ENCODE data around the gene STAT5A.

The STAT5A gene

DNA sequence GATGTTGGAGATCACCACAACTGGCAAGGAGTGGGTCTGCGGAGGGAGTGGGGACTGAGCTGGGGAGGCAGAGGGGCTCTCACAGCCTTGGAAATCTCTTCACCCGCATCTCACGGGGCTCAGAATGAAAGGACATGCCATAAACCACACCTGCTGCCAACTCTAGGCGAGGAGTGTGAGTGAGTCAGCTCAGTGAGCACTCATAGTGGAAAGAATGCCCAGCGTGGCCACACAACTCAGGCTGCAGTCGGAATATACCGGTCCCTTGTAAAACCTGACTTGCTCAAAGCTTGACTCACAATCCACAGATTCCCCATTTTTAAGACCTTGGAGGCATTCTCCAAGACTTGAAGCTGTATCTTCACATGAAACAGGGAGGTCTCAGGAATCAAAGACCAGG lies 36.7 kb downstream of the STAT5A start:
- Histone ChIP-seq H3K27me3 (ENCODE audit: insufficient read depth, poor library complexity, severe bottlenecking) (no peaks in the 10 kb centered on the region), H3K4me3 (replicated peaks; ENCODE audit: insufficient read depth, low read length) (no peak overlapping the region), H3K27ac (replicated peaks) (no peak overlapping the region)
- no peak for DNase-seq (ENCODE audit: low read depth in 1 of 2, low spot score in 1 of 2)
- TF ChIP-seq, protein P1, sequence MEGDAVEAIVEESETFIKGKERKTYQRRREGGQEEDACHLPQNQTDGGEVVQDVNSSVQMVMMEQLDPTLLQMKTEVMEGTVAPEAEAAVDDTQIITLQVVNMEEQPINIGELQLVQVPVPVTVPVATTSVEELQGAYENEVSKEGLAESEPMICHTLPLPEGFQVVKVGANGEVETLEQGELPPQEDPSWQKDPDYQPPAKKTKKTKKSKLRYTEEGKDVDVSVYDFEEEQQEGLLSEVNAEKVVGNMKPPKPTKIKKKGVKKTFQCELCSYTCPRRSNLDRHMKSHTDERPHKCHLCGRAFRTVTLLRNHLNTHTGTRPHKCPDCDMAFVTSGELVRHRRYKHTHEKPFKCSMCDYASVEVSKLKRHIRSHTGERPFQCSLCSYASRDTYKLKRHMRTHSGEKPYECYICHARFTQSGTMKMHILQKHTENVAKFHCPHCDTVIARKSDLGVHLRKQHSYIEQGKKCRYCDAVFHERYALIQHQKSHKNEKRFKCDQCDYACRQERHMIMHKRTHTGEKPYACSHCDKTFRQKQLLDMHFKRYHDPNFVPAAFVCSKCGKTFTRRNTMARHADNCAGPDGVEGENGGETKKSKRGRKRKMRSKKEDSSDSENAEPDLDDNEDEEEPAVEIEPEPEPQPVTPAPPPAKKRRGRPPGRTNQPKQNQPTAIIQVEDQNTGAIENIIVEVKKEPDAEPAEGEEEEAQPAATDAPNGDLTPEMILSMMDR (IDR thresholded peaks at IDR 0.05; ENCODE audit: insufficient read depth, low read length) = no peak
- no peak for TF ChIP-seq GABPA (IDR thresholded peaks at IDR 0.05; ENCODE audit: low read depth)

DNA sequence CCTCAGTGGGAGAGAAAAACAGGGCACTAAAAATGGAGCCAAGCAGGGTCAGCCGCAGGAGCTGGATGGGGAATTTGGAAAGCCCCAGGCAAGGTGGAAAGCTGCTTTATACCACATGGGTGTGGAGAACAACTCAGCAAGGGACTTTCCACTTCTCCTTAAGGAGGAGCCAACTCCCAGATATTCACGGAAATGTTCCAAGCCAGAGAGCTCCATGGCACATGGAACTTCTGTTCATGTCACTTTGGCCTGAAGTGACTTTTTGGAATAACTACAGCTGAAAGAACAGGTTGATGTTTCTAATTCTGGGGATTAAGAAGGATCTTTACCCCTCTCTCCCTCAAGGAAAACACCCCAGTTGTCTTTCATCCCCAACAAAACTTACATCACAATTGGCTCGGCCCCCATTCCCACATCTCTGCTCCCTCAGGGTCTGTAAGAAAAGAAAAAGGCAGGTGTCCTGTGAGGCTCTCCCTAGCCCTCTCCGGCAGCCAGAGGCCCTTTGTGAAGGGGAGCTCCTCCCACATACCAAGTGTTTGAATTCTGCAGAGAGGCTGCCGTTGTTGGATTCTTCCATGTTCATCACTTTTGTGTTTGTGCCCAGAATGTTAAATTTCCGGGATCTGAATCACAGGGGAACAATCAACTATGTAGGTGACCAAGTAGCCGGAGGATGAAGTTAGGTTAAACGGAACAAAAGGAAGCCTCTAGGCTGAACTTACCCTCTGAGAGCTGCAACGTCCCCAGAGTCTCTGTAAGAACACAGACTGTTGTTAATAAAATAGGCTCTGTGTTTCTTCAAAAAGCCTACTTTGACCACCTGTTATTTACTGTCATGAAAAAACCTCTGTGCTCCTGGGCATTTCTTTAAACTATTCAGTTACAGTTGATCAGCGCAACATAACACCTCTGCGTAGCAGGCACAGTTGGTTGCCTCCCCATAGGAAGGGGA lies 41.0 kb downstream of the STAT5A start:
- H3K4me3 ChIP-seq (replicated peaks; ENCODE audit: insufficient read depth, low read length) = no peak overlapping the region
- no peak for DNase-seq (ENCODE audit: low read depth in 1 of 2, low spot score in 1 of 2)
- TF ChIP-seq POLR2AphosphoS5 (IDR thresholded peaks at IDR 0.05; ENCODE audit: low read depth) = no peak
- TF ChIP-seq REST (IDR thresholded peaks at IDR 0.05; ENCODE audit: insufficient replicate concordance, low read depth) = no peak
- TF ChIP-seq GABPA (IDR thresholded peaks at IDR 0.05; ENCODE audit: low read depth) = no peak
- TF ChIP-seq, protein P1 (IDR thresholded peaks at IDR 0.05; ENCODE audit: insufficient read depth, low read length) = no peak
- TF ChIP-seq SPI1 (IDR thresholded peaks at IDR 0.05; ENCODE audit: borderline replicate concordance, low read depth) = no peak
- no peak overlapping the region for H3K27ac ChIP-seq (replicated peaks)
- H3K27me3 ChIP-seq (ENCODE audit: insufficient read depth, poor library complexity, severe bottlenecking) = no peaks in the 10 kb centered on the region

DNA sequence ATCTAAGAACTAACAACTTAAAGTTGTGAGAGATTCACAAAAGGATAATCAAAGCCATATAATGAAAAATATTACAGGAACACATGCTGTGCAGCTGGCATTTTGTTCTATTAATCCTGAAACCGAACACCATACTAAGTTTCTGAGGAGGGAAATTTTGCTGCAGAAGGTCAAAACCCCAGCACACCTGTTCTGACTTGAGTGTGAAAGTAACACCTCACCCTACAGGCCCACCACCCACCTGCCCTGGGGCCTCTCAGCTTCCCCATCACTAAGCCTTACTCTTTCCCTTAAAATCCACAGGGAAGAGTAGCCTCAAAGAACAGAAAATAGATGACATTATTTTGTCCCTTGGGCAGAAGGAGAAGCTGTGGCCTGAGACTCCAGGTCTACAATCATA lies 44.8 kb downstream of the STAT5A start:
- H3K27me3 ChIP-seq (ENCODE audit: insufficient read depth, poor library complexity, severe bottlenecking) = no peaks in the 10 kb centered on the region
- TF ChIP-seq, protein P1 (IDR thresholded peaks at IDR 0.05; ENCODE audit: insufficient read depth, low read length) = no peak
- TF ChIP-seq POLR2AphosphoS5 (IDR thresholded peaks at IDR 0.05; ENCODE audit: low read depth) (no peak), SPI1 (IDR thresholded peaks at IDR 0.05; ENCODE audit: borderline replicate concordance, low read depth) (no peak), GABPA (IDR thresholded peaks at IDR 0.05; ENCODE audit: low read depth) (no peak)
- no peak for DNase-seq (ENCODE audit: low read depth in 1 of 2, low spot score in 1 of 2)
- no peak overlapping the region for H3K4me3 ChIP-seq (replicated peaks; ENCODE audit: insufficient read depth, low read length)
- H3K27ac ChIP-seq (replicated peaks) = no peak overlapping the region

GRCh38 chr17:42334677-42335076 lies 46.4 kb downstream of the STAT5A start:
- H3K27ac ChIP-seq (replicated peaks) = no peak overlapping the region
- no peaks in the 10 kb centered on the region for H3K27me3 ChIP-seq (ENCODE audit: insufficient read depth, poor library complexity, severe bottlenecking)
- DNase-seq (ENCODE audit: low read depth in 1 of 2, low spot score in 1 of 2) = no peak
- no peak for TF ChIP-seq POLR2AphosphoS5 (IDR thresholded peaks at IDR 0.05; ENCODE audit: low read depth)
- no peak overlapping the region for H3K4me3 ChIP-seq (replicated peaks; ENCODE audit: insufficient read depth, low read length)

DNA sequence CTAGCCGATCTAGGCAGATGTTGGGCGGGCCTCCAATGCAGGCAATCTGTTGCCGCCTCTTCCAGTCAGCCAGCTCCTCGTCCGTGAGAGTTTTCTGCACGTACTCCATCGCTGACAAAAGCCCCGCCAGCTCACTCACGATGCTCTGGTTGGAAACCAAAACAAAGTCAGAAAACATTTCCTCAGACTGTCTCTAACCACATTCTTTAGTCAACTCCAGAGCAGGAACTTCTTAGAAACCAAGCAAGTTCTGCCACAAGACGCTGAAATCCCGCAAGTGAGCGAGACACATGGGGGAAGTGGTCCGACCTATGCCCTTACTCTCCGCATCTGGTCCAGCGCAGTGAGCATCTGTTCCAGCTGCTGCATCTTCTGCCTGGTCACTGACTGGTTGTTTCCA lies 49.1 kb downstream of the STAT5A start:
- Histone ChIP-seq H3K27me3 (ENCODE audit: insufficient read depth, poor library complexity, severe bottlenecking) (no peaks in the 10 kb centered on the region), H3K27ac (replicated peaks) (no peak overlapping the region; the same call in 1 of the 2 replicates), H3K4me3 (replicated peaks; ENCODE audit: insufficient read depth, low read length) (no peak overlapping the region)
- DNase-seq (ENCODE audit: low read depth in 1 of 2, low spot score in 1 of 2) = peak; percentile 54 to 91
- TF ChIP-seq GABPA (IDR thresholded peaks at IDR 0.05; ENCODE audit: low read depth) (peak; percentile 22; the same call in 1 of the 2 replicates), REST (IDR thresholded peaks at IDR 0.05; ENCODE audit: insufficient replicate concordance, low read depth) (no peak), SPI1 (IDR thresholded peaks at IDR 0.05; ENCODE audit: borderline replicate concordance, low read depth) (peak; percentile 73; the same call in 1 of the 2 replicates), POLR2AphosphoS5 (IDR thresholded peaks at IDR 0.05; ENCODE audit: low read depth) (peak; percentile 98)
- TF ChIP-seq, protein P1 (IDR thresholded peaks at IDR 0.05; ENCODE audit: insufficient read depth, low read length) = no peak
